HG03108 (cell line): ENCODE data around the gene ERP44.
"Not testable (repeated sequence)": the region's sequence is repeated elsewhere in the genome, so short reads cannot be mapped to it uniquely, and the experiment has no call there.

Experiments used
- ATAC-seq: cut with Tn5 transposase; IDR thresholded peaks from one replicate; pipeline ENCODE4 v1.9.1; 2021; ENCODE audit warnings: moderate library complexity; ENCODE audit not compliant: unreplicated experiment

ERP44 gene

DNA sequence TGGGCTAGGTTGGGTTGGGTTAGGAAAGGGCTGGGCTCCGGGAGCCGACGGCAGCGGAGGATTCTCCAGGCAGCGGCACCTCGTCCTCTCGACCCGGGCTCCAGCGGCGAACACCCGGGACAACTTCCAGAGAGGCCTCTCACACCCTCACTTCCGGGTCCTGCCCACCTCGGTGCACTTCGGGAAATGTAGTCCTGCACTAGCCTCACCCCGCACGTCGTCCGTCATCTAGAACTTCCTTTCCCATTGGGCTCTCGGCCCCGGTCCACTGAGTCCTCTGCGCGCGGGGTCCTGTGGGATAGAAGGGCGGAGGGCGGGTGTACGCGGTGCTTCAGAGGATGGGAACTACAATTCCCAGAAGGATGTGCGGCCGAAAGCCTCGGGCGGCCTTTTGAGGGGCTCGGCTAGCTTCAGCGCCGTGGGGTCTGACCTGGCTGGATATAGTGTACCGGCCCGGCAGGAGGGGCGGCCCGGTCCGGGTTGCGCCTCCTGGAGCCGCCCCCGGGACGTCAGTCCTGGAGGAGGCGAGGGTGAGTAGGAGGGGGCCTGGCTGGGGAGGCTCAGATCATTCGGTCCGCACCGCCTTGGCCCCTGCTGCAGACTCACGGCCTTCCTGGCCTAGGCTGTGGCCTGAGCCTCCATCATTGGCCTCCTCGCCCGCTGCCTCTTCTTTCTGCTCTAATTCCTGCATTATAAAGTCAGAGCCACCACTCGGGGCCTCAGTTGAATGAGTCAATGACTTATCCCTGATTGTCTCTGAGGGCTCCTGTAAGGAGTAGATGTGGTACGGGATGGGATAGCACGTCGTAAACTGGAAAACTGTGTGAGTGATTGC lies at the start of gene ERP44, which contains the start of gene INVS:
TSS of gene ERP44 (minus strand) at position 114 of the 835 bp plus-strand sequence. CDS start 160 bp downstream, outside the sequence.
TSS of gene INVS (plus strand) at position 357 of the 835 bp plus-strand sequence. CDS start 5,279 bp downstream, outside the sequence.
- ATAC-seq: peak; percentile 98

GRCh38 chr9:100145976-100146375 lies 47.2 kb upstream of the ERP44 start:
- ATAC-seq: not testable (repeated sequence)

DNA sequence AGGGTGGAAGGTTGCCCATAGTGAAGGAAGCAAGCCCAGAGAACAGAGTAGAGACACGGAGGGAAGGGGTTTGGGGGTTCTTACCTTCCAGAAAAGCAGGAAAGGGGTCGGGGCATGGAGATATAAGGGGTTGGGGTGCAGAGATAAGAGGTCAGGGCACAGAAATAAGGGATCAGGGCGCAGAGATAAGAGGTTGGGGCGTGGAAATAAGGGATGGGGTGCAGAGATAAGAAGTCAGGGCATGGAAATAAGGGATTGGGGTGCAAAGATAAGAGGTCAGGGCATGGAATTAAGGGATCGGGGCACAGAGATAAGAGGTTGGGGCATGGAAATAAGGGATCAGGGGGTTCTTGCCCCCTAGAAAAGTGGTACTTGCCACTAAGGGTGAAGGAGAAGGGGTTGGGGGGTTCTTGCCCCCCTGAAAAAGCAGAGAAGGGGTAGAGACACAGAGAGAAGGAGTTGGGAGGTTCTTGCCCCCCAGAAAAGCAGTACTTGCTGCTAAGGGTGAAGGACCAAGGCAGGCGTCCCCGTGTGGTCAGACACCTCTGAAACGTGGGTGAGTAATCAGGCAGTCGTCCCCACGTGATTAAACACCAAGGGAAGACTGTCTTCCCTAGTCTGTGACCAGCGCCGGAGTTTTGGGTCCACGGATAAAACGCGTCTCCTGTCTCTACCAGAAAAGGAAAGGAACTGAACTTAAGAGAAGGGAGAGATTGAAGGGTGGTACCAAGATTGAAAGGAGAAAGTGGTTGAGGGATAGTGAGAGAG lies 46.6 kb upstream of the ERP44 start:
- ATAC-seq: not testable (repeated sequence)

GRCh38 chr9:100141862-100142261 lies 43.1 kb upstream of the ERP44 start:
- ATAC-seq: not testable (repeated sequence)

DNA sequence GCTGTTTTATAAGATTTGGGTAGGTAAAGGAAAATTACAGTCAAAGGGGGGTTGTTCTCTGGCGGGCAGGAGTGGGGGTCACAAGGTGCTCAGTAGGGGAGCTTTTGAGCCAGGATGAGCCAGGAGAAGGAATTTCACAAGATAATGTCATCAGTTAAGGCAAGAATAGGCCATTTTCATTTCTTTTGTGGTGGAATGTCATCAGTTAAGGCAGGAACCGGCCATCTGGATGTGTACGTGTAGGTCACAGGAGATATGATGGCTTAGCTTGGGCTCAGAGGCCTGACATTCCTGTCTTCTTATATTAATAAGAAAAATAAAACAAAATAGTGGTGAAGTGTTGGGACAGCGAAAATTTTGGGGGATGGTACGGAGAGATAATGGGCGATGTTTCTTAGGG lies 41.5 kb upstream of the ERP44 start:
- ATAC-seq: not testable (repeated sequence)

GRCh38 chr9:100136799-100137198 lies 38.0 kb upstream of the ERP44 start:
- ATAC-seq: not testable (repeated sequence)

DNA sequence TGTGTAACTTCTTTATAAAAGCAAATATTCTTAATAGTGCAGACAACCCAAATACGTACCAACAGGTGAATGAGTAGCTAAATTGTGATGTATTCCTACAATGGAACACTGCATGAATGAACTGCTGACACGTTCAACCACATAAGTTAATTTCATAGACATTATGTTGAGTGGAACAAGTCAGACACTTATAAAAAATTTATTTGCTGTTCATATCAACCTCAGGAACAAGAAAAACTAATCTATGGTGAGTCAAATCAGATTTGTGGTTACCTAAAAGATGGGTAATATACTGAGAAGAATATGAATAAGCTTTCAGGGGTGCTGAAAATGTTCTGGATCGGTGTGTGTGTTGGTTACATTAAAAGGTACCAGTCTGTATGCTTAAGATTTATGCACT lies 35.9 kb upstream of the ERP44 start:
- ATAC-seq: no peak

DNA sequence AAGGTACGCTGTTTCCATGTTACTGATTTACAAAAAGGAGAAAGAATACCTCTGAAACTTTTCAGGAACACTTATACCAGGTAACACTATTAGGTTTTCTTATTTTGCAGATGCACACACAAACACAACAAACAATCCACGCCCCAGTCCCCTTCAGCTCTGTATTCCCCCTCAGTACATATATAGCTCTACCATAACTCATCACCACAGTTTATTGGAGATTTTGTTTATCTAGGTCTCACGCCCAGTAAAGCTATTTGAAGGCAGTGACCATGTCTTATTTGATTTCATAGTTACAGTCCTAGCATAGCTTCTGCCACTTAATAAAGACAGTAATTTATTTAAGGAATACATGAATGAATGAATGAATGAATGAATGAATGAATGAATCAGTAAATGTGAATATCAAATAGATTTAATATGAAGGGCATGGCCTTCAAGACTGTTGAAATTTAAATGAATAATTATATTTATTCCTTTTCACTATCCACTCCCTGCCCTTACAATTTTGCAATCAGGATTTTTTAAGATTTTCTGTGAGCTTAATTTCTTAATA lies 33.2 kb upstream of the ERP44 start:
- no peak for ATAC-seq

DNA sequence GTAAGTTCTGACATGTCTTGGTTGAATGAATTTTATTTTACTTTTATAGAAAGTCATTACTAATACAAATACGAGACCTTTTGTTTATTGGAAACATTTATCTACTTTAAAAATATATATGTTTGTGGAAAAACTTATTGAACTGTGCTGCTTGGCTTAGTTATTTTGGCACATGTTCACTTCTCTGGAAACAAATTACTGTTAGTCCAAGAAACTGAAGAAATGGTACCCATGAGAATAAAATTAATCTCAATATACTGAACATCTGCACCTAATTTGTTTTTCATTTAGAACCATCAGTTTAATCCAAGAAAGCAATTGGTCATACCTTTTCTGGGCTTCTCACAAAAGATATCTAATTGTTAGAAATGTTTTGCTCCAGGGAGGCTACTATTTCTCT lies 32.4 kb upstream of the ERP44 start:
- ATAC-seq: no peak

GRCh38 chr9:100129772-100130171 lies 31.0 kb upstream of the ERP44 start:
- no peak for ATAC-seq

- no peak for ATAC-seq
These were observed 27.6 kb upstream of the ERP44 start for GRCh38 chr9:100126423-100126822.

GRCh38 chr9:100125910-100126309 lies 27.1 kb upstream of the ERP44 start:
- ATAC-seq: no peak

GRCh38 chr9:100125236-100125635 lies 26.4 kb upstream of the ERP44 start:
- no peak for ATAC-seq

DNA sequence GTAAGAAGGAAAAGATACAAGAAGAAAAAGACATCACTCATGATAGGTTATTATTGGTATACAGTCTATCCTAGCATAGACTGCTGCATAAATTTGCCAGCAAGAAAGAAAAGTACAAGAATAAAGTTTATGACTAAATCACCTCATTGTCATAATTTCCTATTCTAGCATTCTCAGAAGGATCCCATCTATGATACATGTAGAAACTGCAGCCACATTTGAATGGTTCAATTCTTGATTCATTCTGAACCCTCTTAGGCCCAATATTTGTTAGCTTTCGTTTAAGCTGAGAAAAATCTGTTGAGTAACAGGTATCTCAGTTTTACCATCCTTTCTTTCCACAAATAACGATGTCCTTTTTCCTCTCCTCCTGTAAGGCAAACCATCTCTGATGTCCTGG lies 21.5 kb upstream of the ERP44 start:
- no peak for ATAC-seq

- no peak for ATAC-seq
These were observed 18.5 kb upstream of the ERP44 start for GRCh38 chr9:100117316-100117715.

GRCh38 chr9:100112677-100113336 lies 14.0 kb upstream of the ERP44 start:
- no peak for ATAC-seq

DNA sequence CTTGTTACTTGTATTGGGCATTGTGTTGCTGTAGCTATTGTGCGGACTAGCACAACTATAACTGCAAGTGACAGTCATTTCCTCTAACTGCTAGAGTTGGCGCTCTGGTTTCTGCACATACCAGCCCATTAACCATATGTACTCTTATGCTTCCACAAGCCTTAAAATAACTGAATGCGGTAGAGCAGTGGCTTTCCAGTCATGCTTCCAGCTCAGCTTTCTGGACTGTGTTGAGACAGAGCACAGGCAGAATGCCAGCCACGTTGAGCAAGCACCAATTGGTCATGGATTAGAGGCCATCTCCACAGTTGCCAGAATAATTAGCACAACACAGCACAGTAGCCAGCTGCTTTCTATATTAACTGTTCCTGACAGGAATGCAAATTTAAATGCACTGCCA lies 12.4 kb upstream of the ERP44 start:
- no peak for ATAC-seq

GRCh38 chr9:100108559-100108958 lies 9.8 kb upstream of the ERP44 start:
- ATAC-seq: no peak

GRCh38 chr9:100106616-100107015 lies 7.8 kb upstream of the ERP44 start:
- no peak for ATAC-seq

GRCh38 chr9:100105861-100106260 lies 7.1 kb upstream of the ERP44 start:
- ATAC-seq: no peak

DNA sequence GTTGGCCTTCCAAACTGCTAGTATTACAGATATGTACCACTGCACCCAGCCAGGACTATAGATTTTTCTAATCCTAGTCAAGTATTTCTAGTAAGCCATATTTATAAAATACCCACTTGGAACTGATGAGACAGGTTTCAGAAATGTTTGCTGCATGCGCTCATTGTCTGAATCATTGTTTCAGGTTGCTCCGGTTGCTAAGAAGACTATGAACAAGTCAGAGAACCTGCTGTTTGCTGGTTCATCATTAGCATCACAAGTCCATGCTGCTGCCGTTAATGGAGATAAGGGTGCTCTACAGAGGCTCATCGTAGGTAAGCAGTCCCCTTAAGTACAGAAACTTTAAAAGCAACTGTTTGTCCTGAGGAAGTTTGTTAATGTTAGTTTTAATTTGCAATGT lies 5.5 kb upstream of the ERP44 start:
- no peak for ATAC-seq
